OCI-LY7 (cell line): ENCODE measurements around the gene LDHAL6A.

Source experiments
- EZH2phosphoT487 ChIP-seq: fragments of 200-600 bp; sonication (generic); IDR thresholded peaks from 2 replicates; pipeline ENCODE4 v1.6.1; 2018; ENCODE audit warnings: low read depth, borderline replicate concordance, mild to moderate bottlenecking, mixed run types, antibody characterized with exemption, low read length, moderate library complexity, mixed read lengths
- TF ChIP-seq, protein P1 (sequence below): fragments of 200-600 bp; sonication (generic); conservative IDR thresholded peaks from 2 replicates; pipeline ENCODE4 v1.5.1; 2014; ENCODE audit warnings: mild to moderate bottlenecking, antibody characterized with exemption, low read length, moderate library complexity, mixed read lengths

DNA sequence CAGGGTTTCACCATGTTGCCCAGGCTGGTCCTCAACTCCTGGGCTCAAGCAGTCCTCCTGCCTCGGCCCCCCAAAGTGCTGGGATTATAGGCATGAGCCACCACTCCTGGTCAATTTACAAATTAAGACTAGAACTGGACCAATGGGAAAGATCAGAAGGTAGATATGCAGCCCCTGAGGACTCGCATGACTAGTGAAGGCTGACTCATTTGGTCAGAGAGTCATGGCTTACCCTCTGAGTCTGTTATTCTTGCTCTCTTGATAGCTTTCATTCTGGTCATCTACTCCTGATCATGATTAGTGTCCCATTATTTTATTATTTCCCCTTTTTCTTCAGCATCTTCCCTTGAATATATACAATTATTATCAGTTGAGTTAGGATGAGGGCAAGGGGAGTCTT, 2.7 kb upstream of the LDHAL6A start:
- TF ChIP-seq, protein P1, sequence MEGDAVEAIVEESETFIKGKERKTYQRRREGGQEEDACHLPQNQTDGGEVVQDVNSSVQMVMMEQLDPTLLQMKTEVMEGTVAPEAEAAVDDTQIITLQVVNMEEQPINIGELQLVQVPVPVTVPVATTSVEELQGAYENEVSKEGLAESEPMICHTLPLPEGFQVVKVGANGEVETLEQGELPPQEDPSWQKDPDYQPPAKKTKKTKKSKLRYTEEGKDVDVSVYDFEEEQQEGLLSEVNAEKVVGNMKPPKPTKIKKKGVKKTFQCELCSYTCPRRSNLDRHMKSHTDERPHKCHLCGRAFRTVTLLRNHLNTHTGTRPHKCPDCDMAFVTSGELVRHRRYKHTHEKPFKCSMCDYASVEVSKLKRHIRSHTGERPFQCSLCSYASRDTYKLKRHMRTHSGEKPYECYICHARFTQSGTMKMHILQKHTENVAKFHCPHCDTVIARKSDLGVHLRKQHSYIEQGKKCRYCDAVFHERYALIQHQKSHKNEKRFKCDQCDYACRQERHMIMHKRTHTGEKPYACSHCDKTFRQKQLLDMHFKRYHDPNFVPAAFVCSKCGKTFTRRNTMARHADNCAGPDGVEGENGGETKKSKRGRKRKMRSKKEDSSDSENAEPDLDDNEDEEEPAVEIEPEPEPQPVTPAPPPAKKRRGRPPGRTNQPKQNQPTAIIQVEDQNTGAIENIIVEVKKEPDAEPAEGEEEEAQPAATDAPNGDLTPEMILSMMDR: no peak
- TF ChIP-seq EZH2phosphoT487: no peak
